ENCODE data around the gene NT5DC2. TPM values are rescaled to one million over a fixed set of nuclear protein-coding genes. Genes with fewer than 3 reads are reported as not detected.

Gene NT5DC2
- total RNA-seq, 1 donor from 2014 or later = 9.9 TPM

DNA sequence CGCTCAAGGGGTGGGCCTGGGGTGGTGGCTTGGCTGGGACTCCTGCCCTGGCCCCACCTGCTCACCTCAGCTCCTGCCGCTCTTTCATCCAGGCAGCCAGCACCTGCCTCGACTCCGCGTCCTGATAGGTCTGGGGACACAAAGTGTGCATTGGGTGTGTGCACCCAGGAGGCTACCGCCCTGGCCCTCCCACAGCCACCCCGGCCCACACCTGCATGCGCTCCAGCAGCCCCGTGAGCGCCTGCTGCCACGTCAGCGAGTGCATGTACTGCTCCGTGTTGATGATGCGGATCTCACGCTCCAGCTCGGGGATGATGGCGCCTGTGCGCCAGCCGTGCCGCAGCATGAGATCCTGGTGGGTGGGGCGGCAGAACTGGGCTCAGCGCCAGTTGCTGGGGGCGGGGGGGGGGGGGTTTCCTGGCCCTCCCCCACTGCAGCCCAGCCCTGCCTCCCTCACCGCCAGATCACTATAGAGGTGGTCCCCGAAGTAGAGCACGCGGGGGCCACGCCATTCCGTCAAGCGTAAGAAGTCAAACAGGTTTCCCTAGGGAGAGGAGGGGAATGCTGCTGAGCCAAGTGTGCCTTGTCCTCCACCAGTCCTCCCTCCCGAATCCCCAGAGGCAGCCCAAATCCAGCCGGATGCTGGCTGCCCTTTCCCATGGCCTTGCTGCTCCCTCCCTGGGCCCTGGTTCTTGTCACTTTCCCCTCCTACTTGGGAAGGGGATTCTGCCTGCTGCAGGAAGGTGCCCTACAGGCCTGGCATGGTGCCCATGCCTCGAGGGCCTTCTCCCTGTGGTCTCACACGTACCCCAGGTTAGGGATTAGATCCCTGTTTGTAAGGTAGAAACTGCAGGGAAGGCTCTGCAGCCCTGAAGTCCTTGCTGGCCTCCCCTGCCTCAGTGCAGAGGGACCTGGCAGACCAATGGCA, 8.6 kb downstream of the NT5DC2 start:
- CTCF ChIA-PET = no interaction called here
- H3K9me3 Mint-ChIP-seq = no peaks in the 10 kb centered on the region
- DNase-seq (no peak), ATAC-seq (ENCODE audit: low read depth) (no peak)
- TF ChIP-seq CTCF (IDR thresholded peaks at IDR 0.05) = no peak
- H3K27ac Mint-ChIP-seq = no peak overlapping the region
- POLR2A ChIA-PET = interaction anchor here (0.6 kb wide), 1 partner anchor 37 kb away, joined by 3 read pairs; no protein-coding TSS in a partner anchor
- peaks cover 1% of the 10 kb centered on the region for H3K36me3 Mint-ChIP-seq (ENCODE audit: low read depth)
- intact Hi-C loops (cut with micrococcal nuclease) = no loop called here
- H3K27me3 Mint-ChIP-seq = no peaks in the 10 kb centered on the region
- H3K4me3 Mint-ChIP-seq = no peak overlapping the region
- no peaks in the 10 kb centered on the region for H3K4me1 Mint-ChIP-seq

DNA sequence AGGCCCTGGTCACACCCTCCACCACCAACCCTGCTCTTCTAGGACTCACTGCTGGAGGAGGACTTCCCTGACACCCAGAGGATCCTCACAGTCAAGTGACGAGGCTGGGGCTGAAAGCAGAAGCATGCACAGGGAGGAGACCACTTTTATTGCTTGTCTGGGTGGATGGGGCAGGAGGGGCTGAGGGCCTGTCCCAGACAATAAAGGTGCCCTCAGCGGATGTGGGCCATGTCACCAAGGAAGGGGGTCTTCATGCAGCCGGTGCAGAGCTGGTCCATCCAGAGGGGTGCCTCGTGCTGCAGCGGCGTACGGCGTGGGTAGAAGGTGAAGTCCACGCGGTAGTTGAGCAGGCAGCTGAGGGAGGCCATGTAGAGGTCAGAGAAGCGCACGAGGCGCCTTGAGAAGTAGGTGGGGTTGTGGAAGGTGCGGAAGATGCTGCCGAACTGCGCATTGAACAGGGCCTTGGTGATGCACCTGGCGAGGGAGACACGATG, 9.4 kb downstream of the NT5DC2 start:
- no peak for TF ChIP-seq CTCF (IDR thresholded peaks at IDR 0.05)
- ChIA-PET POLR2A (interaction anchor here (0.6 kb wide), 1 partner anchor 36 kb away, joined by 3 read pairs; no protein-coding TSS in a partner anchor), CTCF (no interaction called here)
- intact Hi-C loops (cut with micrococcal nuclease) = no loop called here
- ATAC-seq (ENCODE audit: low read depth) (no peak), DNase-seq (no peak)
- Mint-ChIP-seq H3K4me3 (no peak overlapping the region), H3K36me3 (ENCODE audit: low read depth) (peaks cover 1% of the 10 kb centered on the region), H3K27ac (no peak overlapping the region), H3K4me1 (no peaks in the 10 kb centered on the region), H3K9me3 (no peaks in the 10 kb centered on the region), H3K27me3 (no peaks in the 10 kb centered on the region)

DNA sequence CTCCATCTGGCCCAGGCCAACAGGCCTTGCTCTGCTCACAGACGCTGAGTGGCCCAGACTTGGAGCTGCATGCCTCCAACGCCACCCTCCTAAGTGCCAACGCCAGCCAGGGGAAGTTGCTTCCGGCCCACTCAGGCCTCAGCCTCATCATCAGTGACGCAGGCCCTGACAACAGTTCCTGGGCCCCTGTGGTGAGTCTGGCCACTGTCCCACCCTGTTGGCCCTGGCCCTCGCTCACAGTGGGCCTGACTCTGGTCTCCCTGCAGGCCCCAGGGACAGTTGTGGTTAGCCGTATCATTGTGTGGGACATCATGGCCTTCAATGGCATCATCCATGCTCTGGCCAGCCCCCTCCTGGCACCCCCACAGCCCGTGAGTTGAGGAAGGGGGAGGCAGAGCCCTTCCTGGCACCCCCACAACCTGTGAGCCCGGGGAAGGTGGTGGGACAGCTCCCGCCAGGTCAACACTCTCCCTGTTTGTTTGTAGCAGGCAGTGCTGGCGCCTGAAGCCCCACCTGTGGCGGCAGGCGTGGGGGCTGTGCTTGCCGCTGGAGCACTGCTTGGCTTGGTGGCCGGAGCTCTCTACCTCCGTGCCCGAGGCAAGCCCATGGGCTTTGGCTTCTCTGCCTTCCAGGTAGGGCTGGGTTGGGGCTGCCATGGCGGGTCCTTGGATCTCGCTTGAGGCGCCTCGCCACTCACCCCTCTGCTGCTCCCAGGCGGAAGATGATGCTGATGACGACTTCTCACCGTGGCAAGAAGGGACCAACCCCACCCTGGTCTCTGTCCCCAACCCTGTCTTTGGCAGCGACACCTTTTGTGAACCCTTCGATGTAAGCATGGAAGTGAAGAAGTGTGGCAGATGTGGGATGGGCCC, 10.0 kb downstream of the NT5DC2 start:
- peaks cover 1% of the 10 kb centered on the region for H3K36me3 Mint-ChIP-seq (ENCODE audit: low read depth)
- ATAC-seq (ENCODE audit: low read depth) = no peak
- TF ChIP-seq CTCF (IDR thresholded peaks at IDR 0.05) = no peak
- H3K4me1 Mint-ChIP-seq = no peaks in the 10 kb centered on the region
- no peaks in the 10 kb centered on the region for H3K27me3 Mint-ChIP-seq
- H3K9me3 Mint-ChIP-seq = no peaks in the 10 kb centered on the region
- CTCF ChIA-PET = no interaction called here
- no peak overlapping the region for H3K4me3 Mint-ChIP-seq
- POLR2A ChIA-PET = no interaction called here
- intact Hi-C loops (cut with micrococcal nuclease) = no loop called here
- DNase-seq = no peak
- no peak overlapping the region for H3K27ac Mint-ChIP-seq

DNA sequence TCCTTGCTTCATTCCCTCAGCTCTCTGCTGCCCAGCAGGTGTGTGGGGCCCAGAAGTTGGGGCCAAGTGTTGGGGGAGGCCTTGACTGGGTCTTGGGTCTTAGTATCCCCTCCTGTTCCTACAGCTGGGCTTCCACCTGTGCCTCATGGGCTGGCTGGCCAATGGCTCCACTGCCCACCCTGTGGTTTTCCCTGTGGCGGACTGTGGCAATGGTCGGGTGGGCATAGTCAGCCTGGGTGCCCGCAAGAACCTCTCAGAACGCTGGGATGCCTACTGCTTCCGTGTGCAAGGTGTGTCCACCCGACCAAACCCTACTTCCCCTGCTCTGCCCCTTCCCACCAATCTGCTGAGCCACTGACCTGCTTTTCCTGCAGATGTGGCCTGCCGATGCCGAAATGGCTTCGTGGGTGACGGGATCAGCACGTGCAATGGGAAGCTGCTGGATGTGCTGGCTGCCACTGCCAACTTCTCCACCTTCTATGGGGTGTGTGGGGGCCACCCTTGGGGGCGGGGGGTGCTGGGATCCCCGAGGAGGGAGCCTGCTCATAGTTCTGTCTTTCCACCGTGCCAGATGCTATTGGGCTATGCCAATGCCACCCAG, 10.9 kb downstream of the NT5DC2 start:
- Mint-ChIP-seq H3K4me1 (no peaks in the 10 kb centered on the region), H3K27ac (no peak overlapping the region), H3K4me3 (no peak overlapping the region), H3K27me3 (no peaks in the 10 kb centered on the region), H3K9me3 (no peaks in the 10 kb centered on the region), H3K36me3 (ENCODE audit: low read depth) (peaks cover 1% of the 10 kb centered on the region)
- no peak for ATAC-seq (ENCODE audit: low read depth)
- CTCF ChIA-PET = no interaction called here
- POLR2A ChIA-PET = no interaction called here
- no peak for DNase-seq
- intact Hi-C loops (cut with micrococcal nuclease) = no loop called here
- no peak for TF ChIP-seq CTCF (IDR thresholded peaks at IDR 0.05)

All from activated B cell treated with CpG ODN at 0.5 μM for 24 hours (primary cell).